Mesenchymal stem cell (in vitro differentiated cells and primary cell): ENCODE measurements around the gene FBXL17.
"Not testable (repeated sequence)": the region's sequence is repeated elsewhere in the genome, so short reads cannot be mapped to it uniquely, and the experiment has no call there.

Experiments
- DNase-seq: peaks from one replicate; pipeline ENCODE4 v3.0.0-alpha.2; 2013
- H2AFZ ChIP-seq: one replicate; pipeline ENCODE4 v1.6.1; 2013; ENCODE audit warnings: low read depth, mild to moderate bottlenecking, control low read depth, inconsistent platforms, low read length, moderate library complexity
- H2AK5ac ChIP-seq: 2 replicates; pipeline ENCODE4 v1.6.1; 2013; ENCODE audit warnings: low read length, moderate library complexity, mild to moderate bottlenecking, inconsistent platforms; ENCODE audit not compliant: severe bottlenecking
- H2BK120ac ChIP-seq: one replicate; pipeline ENCODE4 v1.6.1; 2013; ENCODE audit warnings: low read depth, mild to moderate bottlenecking, inconsistent platforms, low read length, moderate library complexity
- H2BK12ac ChIP-seq, 2 experiments: one replicate each; pipeline ENCODE4 v1.6.1; 2013; ENCODE audit warnings: inconsistent platforms in 2 of 2, low read length in 2 of 2, mild to moderate bottlenecking in 2 of 2, moderate library complexity in 2 of 2, control low read depth in 1 of 2
- H2BK15ac ChIP-seq: one replicate; pipeline ENCODE4 v1.6.1; 2013; ENCODE audit warnings: mild to moderate bottlenecking, low read depth, inconsistent platforms; ENCODE audit not compliant: poor library complexity, severe bottlenecking
- H2BK5ac ChIP-seq: 2 replicates; pipeline ENCODE4 v1.6.1; 2013; ENCODE audit warnings: low read depth, mild to moderate bottlenecking, low read length, control low read depth, inconsistent platforms; ENCODE audit not compliant: poor library complexity, severe bottlenecking
- H3K14ac ChIP-seq, 2 experiments: one replicate each; pipeline ENCODE4 v1.6.1; 2013; ENCODE audit warnings: inconsistent platforms in 2 of 2, low read length in 2 of 2, control low read depth in 1 of 2, mild to moderate bottlenecking in 1 of 2, moderate library complexity in 1 of 2
- H3K18ac ChIP-seq, 2 experiments: one replicate each; pipeline ENCODE4 v1.6.1; 2013; ENCODE audit warnings: inconsistent platforms in 2 of 2, low read length in 2 of 2, control low read depth in 1 of 2, low read depth in 1 of 2, mild to moderate bottlenecking in 1 of 2
- H3K23ac ChIP-seq, 2 experiments: one replicate each; pipeline ENCODE4 v1.6.1; 2013; ENCODE audit warnings: inconsistent platforms in 2 of 2, low read length in 2 of 2, mild to moderate bottlenecking in 2 of 2, moderate library complexity in 2 of 2, control low read depth in 1 of 2
- H3K27ac ChIP-seq: 2 replicates; pipeline ENCODE4 v1.5.1; 2013; ENCODE audit warnings: mild to moderate bottlenecking, moderate library complexity, low read length, control low read depth, inconsistent platforms; ENCODE audit not compliant: poor library complexity, severe bottlenecking
- H3K27me3 ChIP-seq, 2 experiments: 2 replicates each; pipeline versions ENCODE4 v1.6.1 to v1.7.0; 2013; ENCODE audit warnings: low read length in 2 of 2, mild to moderate bottlenecking in 2 of 2, moderate library complexity in 2 of 2, control low read depth in 1 of 2, inconsistent platforms in 1 of 2; ENCODE audit not compliant: control insufficient read depth in 1 of 2, insufficient read depth in 1 of 2
- H3K36me3 ChIP-seq, 2 experiments: 2 replicates each; pipeline versions ENCODE4 v1.6.1 to v1.7.0; 2013; ENCODE audit warnings: low read length in 2 of 2, control low read depth in 1 of 2, inconsistent platforms in 1 of 2, low read depth in 1 of 2, mild to moderate bottlenecking in 1 of 2; ENCODE audit not compliant: insufficient read depth in 2 of 2, control insufficient read depth in 1 of 2
- H3K4ac ChIP-seq, 2 experiments: one replicate each; pipeline ENCODE4 v1.6.1; 2013; ENCODE audit warnings: inconsistent platforms in 2 of 2, low read length in 2 of 2, mild to moderate bottlenecking in 2 of 2, moderate library complexity in 2 of 2, control low read depth in 1 of 2, low read depth in 1 of 2
- H3K4me1 ChIP-seq: 2 replicates; pipeline ENCODE4 v1.6.1; 2013; ENCODE audit warnings: low read depth, low read length, control low read depth; ENCODE audit not compliant: control insufficient read depth, insufficient read depth
- H3K4me2 ChIP-seq: 2 replicates; pipeline ENCODE4 v1.6.1; 2013; ENCODE audit warnings: low read length, mild to moderate bottlenecking, inconsistent platforms; ENCODE audit not compliant: poor library complexity, severe bottlenecking
- H3K4me3 ChIP-seq, 2 experiments: 2 replicates each; pipeline versions ENCODE4 v1.5.1 to v1.7.0; 2013; ENCODE audit warnings: low read length in 2 of 2, mild to moderate bottlenecking in 2 of 2, control low read depth in 1 of 2, low read depth in 1 of 2; ENCODE audit not compliant: insufficient read depth in 1 of 2
- H3K79me1 ChIP-seq: replicated peaks from 2 replicates; pipeline ENCODE4 v1.6.1; 2013; ENCODE audit warnings: mild to moderate bottlenecking, control low read depth, low read length, inconsistent platforms; ENCODE audit not compliant: poor library complexity, severe bottlenecking
- H3K9ac ChIP-seq: 2 replicates; pipeline ENCODE4 v1.7.0; 2013; ENCODE audit warnings: mild to moderate bottlenecking, low read length, moderate library complexity
- H3K9me3 ChIP-seq: 2 replicates; pipeline ENCODE4 v1.7.0; 2013; ENCODE audit warnings: mild to moderate bottlenecking, low read length; ENCODE audit not compliant: control insufficient read depth
- H4K8ac ChIP-seq: one replicate; pipeline ENCODE4 v1.6.1; 2013; ENCODE audit warnings: inconsistent platforms, mild to moderate bottlenecking, low read length, moderate library complexity
- H4K91ac ChIP-seq: one replicate; pipeline ENCODE4 v1.6.1; 2013; ENCODE audit warnings: mild to moderate bottlenecking, low read length, inconsistent platforms
- WGBS: methylation state at CpG from one replicate; pipeline ENCODE4 v1.1.7; 2013; ENCODE audit warnings: mixed read lengths; 5-methylcytosine and 5-hydroxymethylcytosine counted together

Gene FBXL17

GRCh38 chr5:108409786-108410185 is 27.9 kb upstream of the FBXL17 start:
- Histone ChIP-seq H3K18ac (no peak overlapping the region), H3K36me3 (no peaks in the 10 kb centered on the region), H2BK5ac (no peak overlapping the region), H3K14ac (no peak overlapping the region), H2BK15ac (no peak overlapping the region), H3K4me3 (no peak overlapping the region), H2AK5ac (no peak overlapping the region), H4K91ac (no peak overlapping the region), H3K23ac (no peak overlapping the region), H2BK120ac (no peak overlapping the region), H4K8ac (no peak overlapping the region), H3K9ac (no peak overlapping the region), H2AFZ (no peak overlapping the region), H3K4me2 (no peak overlapping the region), H3K4me1 (no peaks in the 10 kb centered on the region), H3K9me3 (no peaks in the 10 kb centered on the region), H3K4ac (no peak overlapping the region), H3K27ac (no peak overlapping the region), H2BK12ac (no peak overlapping the region), H3K27me3 (no peaks in the 10 kb centered on the region), H3K79me1 (no peaks in the 10 kb centered on the region)
- no peak for DNase-seq
- 100% methylated on average over 1 of the region's 2 CpGs for WGBS

GRCh38 chr5:108405201-108405600 is 23.3 kb upstream of the FBXL17 start:
- not testable (repeated sequence) for H3K18ac ChIP-seq, H3K36me3 ChIP-seq, H3K23ac ChIP-seq, H3K27ac ChIP-seq, H2BK15ac ChIP-seq, H2AFZ ChIP-seq, H2BK12ac ChIP-seq, H3K4me3 ChIP-seq, H2BK120ac ChIP-seq, H3K27me3 ChIP-seq, H3K14ac ChIP-seq, H3K79me1 ChIP-seq, H3K9ac ChIP-seq, H3K4me2 ChIP-seq, H3K4me1 ChIP-seq, H4K8ac ChIP-seq, H4K91ac ChIP-seq, DNase-seq, H2BK5ac ChIP-seq, H3K9me3 ChIP-seq, H3K4ac ChIP-seq, H2AK5ac ChIP-seq
- 95% methylated on average over 3 of the region's 3 CpGs for WGBS

- H3K79me1 ChIP-seq, result no peaks in the 10 kb centered on the region
- H3K4me3 ChIP-seq, result no peak overlapping the region
- no peak overlapping the region for H3K14ac ChIP-seq
- H3K23ac ChIP-seq, result no peak overlapping the region
- H3K4ac ChIP-seq, result no peak overlapping the region
- no peak overlapping the region for H2AFZ ChIP-seq
- no peak overlapping the region for H3K27ac ChIP-seq
- no peaks in the 10 kb centered on the region for H3K4me1 ChIP-seq
- no peak for DNase-seq
- H3K4me2 ChIP-seq, result no peak overlapping the region
- no peak overlapping the region for H2BK5ac ChIP-seq
- no peak overlapping the region for H2BK15ac ChIP-seq
- H4K8ac ChIP-seq, result no peak overlapping the region
- no peak overlapping the region for H3K18ac ChIP-seq
- no peak overlapping the region for H2AK5ac ChIP-seq
- H3K36me3 ChIP-seq, result no peaks in the 10 kb centered on the region
- no peak overlapping the region for H3K9ac ChIP-seq
- H3K27me3 ChIP-seq, result no peaks in the 10 kb centered on the region
- 84% methylated on average over 6 of the region's 6 CpGs for WGBS
- no peaks in the 10 kb centered on the region for H3K9me3 ChIP-seq
- no peak overlapping the region for H4K91ac ChIP-seq
- no peak overlapping the region for H2BK120ac ChIP-seq
- H2BK12ac ChIP-seq, result no peak overlapping the region
These were observed 17.1 kb upstream of the FBXL17 start for GRCh38 chr5:108398964-108399363.

GRCh38 chr5:108396837-108397236 is 14.9 kb upstream of the FBXL17 start:
- not testable (repeated sequence) for H3K9ac ChIP-seq, H3K23ac ChIP-seq, H2BK120ac ChIP-seq, DNase-seq, H3K36me3 ChIP-seq, H3K18ac ChIP-seq, H3K4me2 ChIP-seq, H3K9me3 ChIP-seq, H2AFZ ChIP-seq, H3K27me3 ChIP-seq, H2AK5ac ChIP-seq, H2BK5ac ChIP-seq, H3K27ac ChIP-seq, H3K79me1 ChIP-seq, H3K14ac ChIP-seq, H4K91ac ChIP-seq, H3K4me1 ChIP-seq, H3K4ac ChIP-seq, H2BK12ac ChIP-seq, H3K4me3 ChIP-seq, H2BK15ac ChIP-seq, H4K8ac ChIP-seq
- WGBS, result 99% methylated on average over 4 of the region's 5 CpGs
